ENCODE measurements around the gene LY6G5C. TPM values are rescaled to one million over a fixed set of nuclear protein-coding genes. Genes with fewer than 3 reads are reported as not detected.

The LY6G5C gene
- total and polyA plus RNA-seq, 9 of the 15 experiments (the other 6 are each of a cell fraction or from before 2014, with no cell fraction given) = 0.10 to 0.67 (median 0.46) TPM; not detected in 4

DNA sequence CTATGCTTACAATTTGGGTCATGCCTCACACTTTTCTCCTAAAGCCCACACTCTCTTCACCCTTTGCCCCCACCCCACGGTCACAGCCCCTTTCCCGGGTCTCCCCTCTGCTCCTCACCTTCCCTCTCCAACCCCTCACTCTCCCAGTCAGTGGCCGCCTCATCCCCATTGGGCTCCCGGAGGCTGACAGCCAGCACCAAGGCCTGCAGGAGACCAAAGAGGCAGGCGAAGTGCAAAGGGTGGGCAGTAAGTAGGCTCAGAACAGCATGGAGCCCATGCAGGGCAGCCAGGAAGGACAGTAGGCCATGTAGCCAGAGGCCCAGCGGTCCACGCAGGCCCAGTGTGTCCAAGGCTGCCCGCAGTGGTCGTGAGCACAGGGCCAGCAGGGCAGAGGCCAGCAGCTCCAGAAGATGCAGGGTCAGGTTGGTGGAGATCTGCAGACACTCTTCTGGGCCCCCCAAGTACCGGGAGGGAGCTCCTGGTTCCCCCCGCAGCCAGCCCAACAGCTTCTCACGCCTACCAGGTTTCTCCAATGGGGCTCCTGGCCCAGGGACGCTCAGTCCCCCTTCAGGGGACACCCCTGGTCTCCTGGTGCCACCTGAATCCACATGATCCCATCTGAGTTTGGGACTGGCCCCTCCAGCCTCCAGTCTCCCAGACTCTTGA is 21.8 kb downstream of the LY6G5C start (continued):
- no peak for TF ChIP-seq SPI1 (IDR thresholded peaks at IDR 0.05; ENCODE audit: borderline replicate concordance, low read depth, low read length)
- TF ChIP-seq, protein P1, sequence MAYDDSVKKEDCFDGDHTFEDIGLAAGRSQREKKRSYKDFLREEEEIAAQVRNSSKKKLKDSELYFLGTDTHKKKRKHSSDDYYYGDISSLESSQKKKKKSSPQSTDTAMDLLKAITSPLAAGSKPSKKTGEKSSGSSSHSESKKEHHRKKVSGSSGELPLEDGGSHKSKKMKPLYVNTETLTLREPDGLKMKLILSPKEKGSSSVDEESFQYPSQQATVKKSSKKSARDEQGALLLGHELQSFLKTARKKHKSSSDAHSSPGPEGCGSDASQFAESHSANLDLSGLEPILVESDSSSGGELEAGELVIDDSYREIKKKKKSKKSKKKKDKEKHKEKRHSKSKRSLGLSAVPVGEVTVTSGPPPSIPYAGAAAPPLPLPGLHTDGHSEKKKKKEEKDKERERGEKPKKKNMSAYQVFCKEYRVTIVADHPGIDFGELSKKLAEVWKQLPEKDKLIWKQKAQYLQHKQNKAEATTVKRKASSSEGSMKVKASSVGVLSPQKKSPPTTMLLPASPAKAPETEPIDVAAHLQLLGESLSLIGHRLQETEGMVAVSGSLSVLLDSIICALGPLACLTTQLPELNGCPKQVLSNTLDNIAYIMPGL (CRISPR knock-in tag; IDR thresholded peaks at IDR 0.05) = no peak
- no peak for TF ChIP-seq PHB2 (IDR thresholded peaks at IDR 0.05; ENCODE audit: low read depth)
- TF ChIP-seq, protein P2, sequence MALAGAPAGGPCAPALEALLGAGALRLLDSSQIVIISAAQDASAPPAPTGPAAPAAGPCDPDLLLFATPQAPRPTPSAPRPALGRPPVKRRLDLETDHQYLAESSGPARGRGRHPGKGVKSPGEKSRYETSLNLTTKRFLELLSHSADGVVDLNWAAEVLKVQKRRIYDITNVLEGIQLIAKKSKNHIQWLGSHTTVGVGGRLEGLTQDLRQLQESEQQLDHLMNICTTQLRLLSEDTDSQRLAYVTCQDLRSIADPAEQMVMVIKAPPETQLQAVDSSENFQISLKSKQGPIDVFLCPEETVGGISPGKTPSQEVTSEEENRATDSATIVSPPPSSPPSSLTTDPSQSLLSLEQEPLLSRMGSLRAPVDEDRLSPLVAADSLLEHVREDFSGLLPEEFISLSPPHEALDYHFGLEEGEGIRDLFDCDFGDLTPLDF (CRISPR knock-in tag; IDR thresholded peaks at IDR 0.05) = 0 out of 2 replicates have a peak, but pooled peaks have one; percentile 25
- no peak for TF ChIP-seq BMI1 (IDR thresholded peaks at IDR 0.05; ENCODE audit: low read length)
- TF ChIP-seq CHD4 (IDR thresholded peaks at IDR 0.05; ENCODE audit: insufficient read depth, insufficient replicate concordance, low read depth, low read length, poor library complexity, severe bottlenecking) = no peak
- TF ChIP-seq ZNF41 (CRISPR knock-in tag; conservative IDR thresholded peaks at IDR 0.05) = no peak
- no peak for TF ChIP-seq XRCC5 (IDR thresholded peaks at IDR 0.05; ENCODE audit: low read depth, low read length)
- 0 out of 2 replicates have a peak, but pooled peaks have one; percentile 37 for TF ChIP-seq ZNF165 (CRISPR knock-in tag; IDR thresholded peaks at IDR 0.05; ENCODE audit: borderline replicate concordance)
- no peak for TF ChIP-seq MAFF (IDR thresholded peaks at IDR 0.05; ENCODE audit: low read length)
- no peak for TF ChIP-seq CSDE1 (IDR thresholded peaks at IDR 0.05)
- TF ChIP-seq, protein P3, sequence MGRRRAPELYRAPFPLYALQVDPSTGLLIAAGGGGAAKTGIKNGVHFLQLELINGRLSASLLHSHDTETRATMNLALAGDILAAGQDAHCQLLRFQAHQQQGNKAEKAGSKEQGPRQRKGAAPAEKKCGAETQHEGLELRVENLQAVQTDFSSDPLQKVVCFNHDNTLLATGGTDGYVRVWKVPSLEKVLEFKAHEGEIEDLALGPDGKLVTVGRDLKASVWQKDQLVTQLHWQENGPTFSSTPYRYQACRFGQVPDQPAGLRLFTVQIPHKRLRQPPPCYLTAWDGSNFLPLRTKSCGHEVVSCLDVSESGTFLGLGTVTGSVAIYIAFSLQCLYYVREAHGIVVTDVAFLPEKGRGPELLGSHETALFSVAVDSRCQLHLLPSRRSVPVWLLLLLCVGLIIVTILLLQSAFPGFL (CRISPR knock-in tag; IDR thresholded peaks at IDR 0.05) = no peak
- peak; percentile 19; the same call in 1 of the 2 replicates for TF ChIP-seq ZNF57 (CRISPR knock-in tag; IDR thresholded peaks at IDR 0.05)
- TF ChIP-seq CHD1 (IDR thresholded peaks at IDR 0.05; ENCODE audit: low read length) = no peak
- TF ChIP-seq, protein P4, sequence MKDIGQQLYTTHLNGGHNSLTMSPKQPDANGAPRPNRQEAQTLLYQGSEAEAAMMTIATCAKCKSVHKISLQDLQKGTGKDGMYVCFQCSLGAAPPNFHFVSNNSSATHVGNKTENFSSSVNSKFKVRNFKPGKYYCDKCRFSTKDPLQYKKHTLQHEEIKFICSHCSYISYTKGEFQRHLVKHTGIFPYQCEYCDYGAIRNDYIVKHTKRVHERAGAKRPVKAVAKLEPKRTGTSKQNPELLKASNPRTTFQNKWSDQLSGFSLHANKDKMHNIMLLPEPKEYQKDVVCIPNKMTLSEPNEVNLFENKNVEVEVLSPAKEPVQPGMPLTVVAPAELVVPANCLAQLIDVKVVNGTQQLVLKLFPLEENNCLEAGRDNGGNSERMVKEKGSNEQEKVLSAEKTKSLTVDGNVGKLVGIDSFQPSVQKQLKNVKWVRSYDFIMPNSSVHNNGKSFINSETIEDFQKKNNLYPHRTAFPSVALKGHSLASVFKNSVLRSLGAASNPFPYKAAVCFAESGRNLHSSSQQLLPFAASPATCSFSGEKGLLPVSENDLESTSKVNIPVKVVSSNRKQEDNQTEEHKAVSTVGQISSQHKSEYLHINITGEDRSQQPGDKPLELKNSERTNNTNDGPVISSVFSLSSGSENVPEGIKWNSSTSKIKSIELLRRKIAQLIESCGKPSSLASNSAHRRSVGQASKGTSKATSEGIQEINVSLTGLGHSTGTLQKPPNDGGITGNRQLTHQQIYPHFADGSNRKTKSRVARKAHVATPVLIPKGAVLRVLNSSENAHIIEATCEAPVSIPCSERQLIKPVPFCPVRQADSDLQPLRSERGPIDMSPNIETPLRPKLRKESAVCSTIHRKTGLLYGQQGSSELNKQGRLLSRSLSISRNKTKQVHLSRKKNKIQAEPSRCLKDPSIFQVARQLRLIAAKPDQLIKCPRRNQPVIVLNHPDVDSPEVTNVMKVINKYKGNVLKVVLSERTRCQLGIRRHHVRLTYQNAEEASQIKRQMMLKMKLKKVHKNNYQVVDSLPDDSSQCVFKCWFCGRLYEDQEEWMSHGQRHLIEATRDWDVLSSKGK (CRISPR knock-in tag; IDR thresholded peaks at IDR 0.05) = no peak
- TF ChIP-seq, protein P5, sequence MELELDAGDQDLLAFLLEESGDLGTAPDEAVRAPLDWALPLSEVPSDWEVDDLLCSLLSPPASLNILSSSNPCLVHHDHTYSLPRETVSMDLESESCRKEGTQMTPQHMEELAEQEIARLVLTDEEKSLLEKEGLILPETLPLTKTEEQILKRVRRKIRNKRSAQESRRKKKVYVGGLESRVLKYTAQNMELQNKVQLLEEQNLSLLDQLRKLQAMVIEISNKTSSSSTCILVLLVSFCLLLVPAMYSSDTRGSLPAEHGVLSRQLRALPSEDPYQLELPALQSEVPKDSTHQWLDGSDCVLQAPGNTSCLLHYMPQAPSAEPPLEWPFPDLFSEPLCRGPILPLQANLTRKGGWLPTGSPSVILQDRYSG (tag; conservative IDR thresholded peaks at IDR 0.05; ENCODE audit: low read depth) = no peak
- TF ChIP-seq, protein P6, sequence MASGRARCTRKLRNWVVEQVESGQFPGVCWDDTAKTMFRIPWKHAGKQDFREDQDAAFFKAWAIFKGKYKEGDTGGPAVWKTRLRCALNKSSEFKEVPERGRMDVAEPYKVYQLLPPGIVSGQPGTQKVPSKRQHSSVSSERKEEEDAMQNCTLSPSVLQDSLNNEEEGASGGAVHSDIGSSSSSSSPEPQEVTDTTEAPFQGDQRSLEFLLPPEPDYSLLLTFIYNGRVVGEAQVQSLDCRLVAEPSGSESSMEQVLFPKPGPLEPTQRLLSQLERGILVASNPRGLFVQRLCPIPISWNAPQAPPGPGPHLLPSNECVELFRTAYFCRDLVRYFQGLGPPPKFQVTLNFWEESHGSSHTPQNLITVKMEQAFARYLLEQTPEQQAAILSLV (tag; IDR thresholded peaks at IDR 0.05) = no peak
- TF ChIP-seq KAT2B (IDR thresholded peaks at IDR 0.05; ENCODE audit: low read depth, low read length) = no peak
